ENCODE results near the gene GLIPR1L2.
"Not testable (repeated sequence)": the region's sequence is repeated elsewhere in the genome, so short reads cannot be mapped to it uniquely, and the experiment has no call there.

GRCh38 chr12:75441687-75442449 lies 51.0 kb downstream of the GLIPR1L2 start:
- not testable (repeated sequence) for TF ChIP-seq POLR2A, CTCF, POLR2AphosphoS5 (IDR thresholded peaks at IDR 0.05)
